Neural progenitor cell (in vitro differentiated cells): ENCODE results near the gene FAIM2. TPM values are rescaled to one million over a fixed set of nuclear protein-coding genes. Genes with fewer than 3 reads are reported as not detected.
"Not testable (repeated sequence)": the region's sequence is repeated elsewhere in the genome, so short reads cannot be mapped to it uniquely, and the experiment has no call there.

Source experiments
- DNase-seq: peaks from one replicate; pipeline ENCODE4 v3.0.0-alpha.2; 2016; ENCODE audit warnings: low spot score
- H2AFZ ChIP-seq: fragments of 200-600 bp; sonication (generic); replicated peaks from 2 replicates; pipeline ENCODE4 v1.6.1; 2016; ENCODE audit warnings: antibody characterized with exemption
- H3F3A ChIP-seq: fragments of 200-600 bp; sonication (generic); 2 replicates; pipeline ENCODE4 v1.6.1; 2016; ENCODE audit warnings: antibody characterized with exemption, low read depth
- H3K27ac ChIP-seq: fragments of 200-600 bp; sonication (generic); 2 replicates; pipeline ENCODE4 v1.5.1; 2016; ENCODE audit warnings: mild to moderate bottlenecking
- H3K27me3 ChIP-seq: fragments of 200-600 bp; sonication (generic); 2 replicates; pipeline ENCODE4 v1.6.1; 2016; ENCODE audit warnings: mild to moderate bottlenecking, moderate library complexity
- H3K36me3 ChIP-seq: fragments of 200-600 bp; sonication (generic); 2 replicates; pipeline ENCODE4 v1.5.1; 2016
- H3K4me1 ChIP-seq: fragments of 200-600 bp; sonication (generic); 2 replicates; pipeline ENCODE4 v1.6.1; 2016; ENCODE audit warnings: mixed run types
- H3K4me2 ChIP-seq: fragments of 200-600 bp; sonication (generic); 2 replicates; pipeline ENCODE4 v1.6.1; 2016
- H3K4me3 ChIP-seq: fragments of 200-600 bp; sonication (generic); 2 replicates; pipeline ENCODE4 v1.5.1; 2016
- H3K79me2 ChIP-seq: fragments of 200-600 bp; sonication (generic); 2 replicates; pipeline ENCODE4 v1.6.1; 2016; ENCODE audit warnings: low read depth
- H3K9ac ChIP-seq: fragments of 200-600 bp; sonication (generic); 2 replicates; pipeline ENCODE4 v1.6.1; 2016
- H3K9me3 ChIP-seq: fragments of 200-600 bp; sonication (generic); 2 replicates; pipeline ENCODE4 v1.5.1; 2016; ENCODE audit warnings: low read depth
- H4K20me1 ChIP-seq: fragments of 200-600 bp; sonication (generic); 2 replicates; pipeline ENCODE4 v1.6.1; 2016; ENCODE audit warnings: low read depth
- H3K27ac Mint-ChIP-seq: 3 replicates; pipeline ENCODE4 v1.8.0; 2021; ENCODE audit warnings: mixed read lengths
- H3K27me3 Mint-ChIP-seq: 2 replicates; pipeline ENCODE4 v1.8.0; 2022; ENCODE audit warnings: low read depth, mild to moderate bottlenecking, inconsistent platforms, moderate library complexity, mixed read lengths; ENCODE audit not compliant: insufficient read depth
- H3K36me3 Mint-ChIP-seq: 3 replicates; pipeline ENCODE4 v1.8.0; 2021; ENCODE audit warnings: mixed read lengths
- H3K4me1 Mint-ChIP-seq: 3 replicates; pipeline ENCODE4 v1.8.0; 2021; ENCODE audit warnings: mixed read lengths
- H3K4me3 Mint-ChIP-seq: 3 replicates; pipeline ENCODE4 v1.8.0; 2021; ENCODE audit warnings: mild to moderate bottlenecking, moderate library complexity, mixed read lengths
- H3K9me3 Mint-ChIP-seq: 3 replicates; pipeline ENCODE4 v1.8.0; 2020; ENCODE audit warnings: mixed read lengths
- CTCF ChIP-seq: fragments of 200-600 bp; sonication (generic); IDR thresholded peaks from 2 replicates; pipeline ENCODE4 v1.5.1; 2017; ENCODE audit warnings: antibody characterized with exemption, mild to moderate bottlenecking
- EZH2 ChIP-seq: fragments of 200-600 bp; sonication (generic); IDR thresholded peaks from 2 replicates; pipeline ENCODE4 v1.6.1; 2017; ENCODE audit warnings: antibody characterized with exemption, mild to moderate bottlenecking, moderate library complexity
- EZH2phosphoT487 ChIP-seq: fragments of 200-600 bp; sonication (generic); IDR thresholded peaks from 2 replicates; pipeline ENCODE4 v1.6.1; 2017; ENCODE audit warnings: antibody characterized with exemption
- total RNA-seq: library from RNA; depleted of rRNA; stranded (reverse); fragments of >200 nt; gene quantifications from 2 replicates; pipeline ENCODE4 v1.2.3, GENCODE V29; 2015; ENCODE audit warnings: low replicate concordance

The FAIM2 gene
- total RNA-seq, 1 donor from 2014 or later, result 0.39 TPM

GRCh38 chr12:49872381-49872780, 31.3 kb downstream of the FAIM2 start:
- H3K4me1 Mint-ChIP-seq, result peaks cover 13% of the 10 kb centered on the region
- no peaks in the 10 kb centered on the region for H3K79me2 ChIP-seq
- no peaks in the 10 kb centered on the region for H3K9me3 Mint-ChIP-seq
- no peak overlapping the region for H3K4me3 ChIP-seq
- no peak overlapping the region for H2AFZ ChIP-seq
- H3K27ac ChIP-seq, result no peak overlapping the region
- peaks cover 5% of the 10 kb centered on the region for H3K27me3 Mint-ChIP-seq
- no peak overlapping the region for H3K4me3 Mint-ChIP-seq
- no peak overlapping the region for H3K4me2 ChIP-seq
- H3K36me3 Mint-ChIP-seq, result no peaks in the 10 kb centered on the region
- H3K9ac ChIP-seq, result no peak overlapping the region
- no peaks in the 10 kb centered on the region for H4K20me1 ChIP-seq
- DNase-seq, result no peak
- no peaks in the 10 kb centered on the region for H3K36me3 ChIP-seq
- H3F3A ChIP-seq, result peaks cover under 1% of the 10 kb centered on the region
- H3K4me1 ChIP-seq, result no peaks in the 10 kb centered on the region
- no peak overlapping the region for H3K27ac Mint-ChIP-seq
- H3K27me3 ChIP-seq, result no peaks in the 10 kb centered on the region
- TF ChIP-seq CTCF (no peak), EZH2phosphoT487 (no peak), EZH2 (no peak)
- no peaks in the 10 kb centered on the region for H3K9me3 ChIP-seq

GRCh38 chr12:49871811-49872251, 31.9 kb downstream of the FAIM2 start:
- not testable (repeated sequence) for H3K36me3 Mint-ChIP-seq, H2AFZ ChIP-seq, H3K27me3 ChIP-seq, H3F3A ChIP-seq, H3K4me1 ChIP-seq, H3K4me3 Mint-ChIP-seq, H3K27ac ChIP-seq, H3K79me2 ChIP-seq, H3K4me3 ChIP-seq, H3K27me3 Mint-ChIP-seq, H3K36me3 ChIP-seq, H3K9me3 Mint-ChIP-seq, H3K27ac Mint-ChIP-seq, H3K4me2 ChIP-seq, H4K20me1 ChIP-seq, H3K9ac ChIP-seq, DNase-seq, H3K9me3 ChIP-seq
- peaks cover 13% of the 10 kb centered on the region for H3K4me1 Mint-ChIP-seq

DNA sequence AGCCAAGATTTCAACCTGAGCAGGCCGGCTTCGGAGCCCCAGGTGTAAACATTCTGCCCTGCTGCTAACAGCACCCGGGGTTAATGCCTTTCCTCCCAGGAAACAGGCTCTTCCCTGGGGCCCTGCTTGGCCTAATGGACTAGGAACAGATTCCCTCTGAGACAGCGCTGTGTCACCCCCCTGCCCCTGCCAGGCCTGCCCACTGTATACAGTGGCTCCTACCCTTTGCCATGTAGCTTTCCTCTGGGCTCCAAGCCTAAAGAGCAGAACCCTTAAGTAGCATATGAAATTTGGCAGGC, 32.5 kb downstream of the FAIM2 start:
- Histone ChIP-seq H3K4me1 (no peaks in the 10 kb centered on the region), H3K27ac (no peak overlapping the region), H2AFZ (no peak overlapping the region), H3K4me2 (no peak overlapping the region), H4K20me1 (no peaks in the 10 kb centered on the region), H3K9me3 (no peaks in the 10 kb centered on the region), H3K27me3 (no peaks in the 10 kb centered on the region), H3F3A (no peaks in the 10 kb centered on the region), H3K9ac (no peak overlapping the region), H3K79me2 (no peaks in the 10 kb centered on the region), H3K36me3 (no peaks in the 10 kb centered on the region), H3K4me3 (no peak overlapping the region)
- peaks cover 16% of the 10 kb centered on the region for H3K4me1 Mint-ChIP-seq
- TF ChIP-seq EZH2phosphoT487 (no peak), EZH2 (no peak), CTCF (no peak)
- peaks cover 9% of the 10 kb centered on the region for H3K27me3 Mint-ChIP-seq
- H3K9me3 Mint-ChIP-seq, result no peaks in the 10 kb centered on the region
- H3K27ac Mint-ChIP-seq, result no peak overlapping the region
- H3K4me3 Mint-ChIP-seq, result no peak overlapping the region
- no peak for DNase-seq
- H3K36me3 Mint-ChIP-seq, result no peaks in the 10 kb centered on the region

- Histone ChIP-seq H4K20me1 (no peaks in the 10 kb centered on the region), H3K4me2 (no peak overlapping the region), H3K79me2 (no peaks in the 10 kb centered on the region), H3F3A (no peaks in the 10 kb centered on the region), H3K27me3 (no peaks in the 10 kb centered on the region), H3K36me3 (no peaks in the 10 kb centered on the region), H3K9ac (no peak overlapping the region), H3K9me3 (no peaks in the 10 kb centered on the region), H3K4me3 (no peak overlapping the region), H3K4me1 (no peaks in the 10 kb centered on the region), H3K27ac (no peak overlapping the region), H2AFZ (no peak overlapping the region)
- H3K27ac Mint-ChIP-seq, result no peak overlapping the region
- TF ChIP-seq EZH2, result no peak
- no peak for TF ChIP-seq CTCF
- TF ChIP-seq EZH2phosphoT487, result no peak
- DNase-seq, result no peak
- peaks cover 9% of the 10 kb centered on the region for H3K27me3 Mint-ChIP-seq
- no peaks in the 10 kb centered on the region for H3K36me3 Mint-ChIP-seq
- no peak overlapping the region for H3K4me3 Mint-ChIP-seq
- peaks cover 16% of the 10 kb centered on the region for H3K4me1 Mint-ChIP-seq
- H3K9me3 Mint-ChIP-seq, result no peaks in the 10 kb centered on the region
Observed at GRCh38 chr12:49870501-49871262, 33.0 kb downstream of the FAIM2 start.
